ENCODE results near the gene C17orf114.

Gene C17orf114

DNA sequence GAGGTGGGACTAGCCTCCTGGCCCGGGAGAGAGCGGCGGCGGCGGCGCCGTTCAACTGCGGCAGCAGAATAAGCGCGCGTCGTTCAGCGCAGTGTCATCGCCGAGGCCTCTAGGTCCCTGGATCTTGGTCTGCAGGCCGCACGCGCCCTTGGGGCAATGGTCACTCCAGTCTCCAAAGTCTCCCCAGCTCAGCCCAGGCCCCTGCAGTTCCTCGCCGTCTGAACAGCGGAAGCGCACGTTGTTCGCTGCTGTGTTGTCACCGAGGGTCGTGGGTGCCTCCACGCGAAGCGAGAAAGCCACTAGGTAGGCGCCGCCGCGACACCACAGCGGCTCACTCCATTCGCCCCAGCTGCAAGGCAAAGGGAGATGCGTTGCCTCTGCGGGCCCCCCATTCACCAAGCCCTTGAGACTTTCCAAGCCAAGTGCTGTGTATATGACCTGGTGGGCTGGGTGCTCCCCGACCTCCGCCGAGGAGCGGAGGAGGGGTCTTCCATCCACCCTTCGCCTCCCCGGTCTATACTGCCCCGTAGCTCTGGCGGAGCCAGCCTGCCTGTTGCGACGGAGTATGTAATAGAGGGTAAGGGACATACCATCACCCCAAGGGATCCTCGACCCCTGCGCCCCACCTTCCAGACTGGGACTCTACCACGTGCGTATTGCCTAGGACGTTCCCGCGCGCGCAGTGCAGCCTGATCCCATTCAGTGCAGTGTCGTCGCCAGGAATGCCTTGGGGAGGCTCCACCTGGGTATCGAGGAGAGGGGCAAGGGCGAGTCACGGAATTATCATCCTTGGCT lies 16.6 kb downstream of the C17orf114 start:
- 96% methylated on average over 56 of the region's 61 CpGs for WGBS (ENCODE audit: low lambda C conversion rate)
- Histone ChIP-seq H2AFZ (ENCODE audit: low read length) (no peak overlapping the region), H3K4me2 (ENCODE audit: low read depth, low read length) (no peak overlapping the region), H3K27me3 (ENCODE audit: control insufficient read depth in 1 of 2, insufficient read depth in 2 of 2, low read length in 2 of 2) (no peaks in the 10 kb centered on the region; a peak in 1 of 5 replicates), H3K36me3 (replicated peaks in 1 of 2; ENCODE audit: control insufficient read depth in 1 of 2, insufficient read depth in 2 of 2, low read length in 2 of 2) (peaks cover 6 to 8% of the 10 kb centered on the region in 2 experiments; a peak in 4 of 5 replicates), H3K9ac (ENCODE audit: insufficient read depth, low read depth, low read length) (no peak overlapping the region), H4K20me1 (ENCODE audit: insufficient read depth, low read length) (no peaks in the 10 kb centered on the region), H3K27ac (ENCODE audit: extremely low read length, insufficient read depth, low read length) (no peak overlapping the region), H3K4me1 (ENCODE audit: insufficient read depth, low read length) (peaks cover 22% of the 10 kb centered on the region), H3K4me3 (replicated peaks in 1 of 3; ENCODE audit: insufficient read depth in 1 of 3, low read depth in 2 of 3, low read length in 3 of 3) (no peak overlapping the region), H3K79me2 (ENCODE audit: insufficient read depth, low read length) (peaks cover 13% of the 10 kb centered on the region), H3K9me3 (ENCODE audit: low read length) (no peaks in the 10 kb centered on the region)
- no peak for DNase-seq (ENCODE audit: low spot score)
- FAIRE-seq, result no peak
- ChIA-PET POLR2A (interaction anchor here (0.8 to 6.4 kb wide), 5 partner anchors 10 to 77 kb away, joined by 3 to 317 read pairs (median 3); partner anchors contain the start of genes ARRB2 and TM4SF5), CTCF (ENCODE audit: low intra/inter-chr PET ratio, low total read pairs) (no interaction called here)
- intact Hi-C loops (cut with micrococcal nuclease; ENCODE audit: unreplicated experiment), result no loop called here
- TF ChIP-seq GABPB1 (CRISPR knock-in tag; IDR thresholded peaks at IDR 0.05) (0 out of 2 replicates have a peak, but pooled peaks have one; percentile 18), FOXK1 (CRISPR knock-in tag; IDR thresholded peaks at IDR 0.05; ENCODE audit: borderline replicate concordance, low read depth) (no peak), ZC3H13 (CRISPR knock-in tag; IDR thresholded peaks at IDR 0.05) (0 out of 2 replicates have a peak, but pooled peaks have one; percentile 35), AGO1 (IDR thresholded peaks at IDR 0.05; ENCODE audit: low read depth, low read length, poor library complexity, severe bottlenecking) (peak; percentile 65), AGO2 (optimal IDR thresholded peaks at IDR 0.05; ENCODE audit: low read depth, low read length) (peak; percentile 46), RBFOX2 (IDR thresholded peaks at IDR 0.05; ENCODE audit: low read depth, low read length) (peak; percentile 64)
- TF ChIP-seq, protein P1, sequence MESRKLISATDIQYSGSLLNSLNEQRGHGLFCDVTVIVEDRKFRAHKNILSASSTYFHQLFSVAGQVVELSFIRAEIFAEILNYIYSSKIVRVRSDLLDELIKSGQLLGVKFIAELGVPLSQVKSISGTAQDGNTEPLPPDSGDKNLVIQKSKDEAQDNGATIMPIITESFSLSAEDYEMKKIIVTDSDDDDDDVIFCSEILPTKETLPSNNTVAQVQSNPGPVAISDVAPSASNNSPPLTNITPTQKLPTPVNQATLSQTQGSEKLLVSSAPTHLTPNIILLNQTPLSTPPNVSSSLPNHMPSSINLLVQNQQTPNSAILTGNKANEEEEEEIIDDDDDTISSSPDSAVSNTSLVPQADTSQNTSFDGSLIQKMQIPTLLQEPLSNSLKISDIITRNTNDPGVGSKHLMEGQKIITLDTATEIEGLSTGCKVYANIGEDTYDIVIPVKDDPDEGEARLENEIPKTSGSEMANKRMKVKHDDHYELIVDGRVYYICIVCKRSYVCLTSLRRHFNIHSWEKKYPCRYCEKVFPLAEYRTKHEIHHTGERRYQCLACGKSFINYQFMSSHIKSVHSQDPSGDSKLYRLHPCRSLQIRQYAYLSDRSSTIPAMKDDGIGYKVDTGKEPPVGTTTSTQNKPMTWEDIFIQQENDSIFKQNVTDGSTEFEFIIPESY (CRISPR knock-in tag; IDR thresholded peaks at IDR 0.05), result 0 out of 2 replicates have a peak, but pooled peaks have one; percentile 20
- TF ChIP-seq, protein P2, sequence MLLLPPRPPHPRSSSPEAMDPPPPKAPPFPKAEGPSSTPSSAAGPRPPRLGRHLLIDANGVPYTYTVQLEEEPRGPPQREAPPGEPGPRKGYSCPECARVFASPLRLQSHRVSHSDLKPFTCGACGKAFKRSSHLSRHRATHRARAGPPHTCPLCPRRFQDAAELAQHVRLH (CRISPR knock-in tag; IDR thresholded peaks at IDR 0.05; ENCODE audit: borderline replicate concordance, low read depth), result no peak
- TF ChIP-seq, protein P3, sequence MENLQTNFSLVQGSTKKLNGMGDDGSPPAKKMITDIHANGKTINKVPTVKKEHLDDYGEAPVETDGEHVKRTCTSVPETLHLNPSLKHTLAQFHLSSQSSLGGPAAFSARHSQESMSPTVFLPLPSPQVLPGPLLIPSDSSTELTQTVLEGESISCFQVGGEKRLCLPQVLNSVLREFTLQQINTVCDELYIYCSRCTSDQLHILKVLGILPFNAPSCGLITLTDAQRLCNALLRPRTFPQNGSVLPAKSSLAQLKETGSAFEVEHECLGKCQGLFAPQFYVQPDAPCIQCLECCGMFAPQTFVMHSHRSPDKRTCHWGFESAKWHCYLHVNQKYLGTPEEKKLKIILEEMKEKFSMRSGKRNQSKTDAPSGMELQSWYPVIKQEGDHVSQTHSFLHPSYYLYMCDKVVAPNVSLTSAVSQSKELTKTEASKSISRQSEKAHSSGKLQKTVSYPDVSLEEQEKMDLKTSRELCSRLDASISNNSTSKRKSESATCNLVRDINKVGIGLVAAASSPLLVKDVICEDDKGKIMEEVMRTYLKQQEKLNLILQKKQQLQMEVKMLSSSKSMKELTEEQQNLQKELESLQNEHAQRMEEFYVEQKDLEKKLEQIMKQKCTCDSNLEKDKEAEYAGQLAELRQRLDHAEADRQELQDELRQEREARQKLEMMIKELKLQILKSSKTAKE (CRISPR knock-in tag; IDR thresholded peaks at IDR 0.05; ENCODE audit: borderline replicate concordance), result no peak
- no TSS peak for BruUV-seq (replicated peaks)
- no peak for ATAC-seq
- in situ Hi-C loops (cut with HindIII; ENCODE audit: extremely low pct_ligation_motif_present, low pct_unique_long_range_greater_than_20kb), result loop anchor here (10.0 kb wide), 1 partner anchor 51 kb away; the partner anchor contains the start of genes CXCL16, MED11 and ZMYND15
